ENCODE results near the gene ODF2.
A peak's percentile ranks its signal among the peaks of the same experiment; 100 is the strongest.
"Not testable (repeated sequence)": the region's sequence is repeated elsewhere in the genome, so short reads cannot be mapped to it uniquely, and the experiment has no call there.

ODF2 gene

DNA sequence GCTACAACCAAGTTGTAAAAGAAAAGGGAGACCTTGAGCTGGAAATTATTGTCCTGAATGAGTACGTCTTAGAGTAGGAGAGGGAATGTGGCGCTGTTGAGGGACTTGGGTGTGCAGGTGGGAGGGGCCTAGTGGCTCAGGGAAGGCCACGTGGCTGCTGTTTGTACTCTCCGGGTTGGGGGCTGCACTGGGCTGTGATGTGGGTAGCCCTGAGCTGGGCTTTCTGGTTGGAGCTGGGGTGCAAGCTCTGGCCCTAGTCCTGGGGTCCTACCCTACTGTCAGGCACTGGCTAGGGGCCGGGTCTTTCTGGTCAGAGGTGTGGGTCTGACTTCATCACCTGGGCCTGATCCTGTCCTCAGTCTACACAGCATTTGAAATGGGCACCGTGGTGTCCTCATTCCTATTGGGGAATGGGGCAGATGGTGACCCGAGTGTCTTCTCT is 29.6 kb downstream of the ODF2 start:
- DNase-seq = no peak

DNA sequence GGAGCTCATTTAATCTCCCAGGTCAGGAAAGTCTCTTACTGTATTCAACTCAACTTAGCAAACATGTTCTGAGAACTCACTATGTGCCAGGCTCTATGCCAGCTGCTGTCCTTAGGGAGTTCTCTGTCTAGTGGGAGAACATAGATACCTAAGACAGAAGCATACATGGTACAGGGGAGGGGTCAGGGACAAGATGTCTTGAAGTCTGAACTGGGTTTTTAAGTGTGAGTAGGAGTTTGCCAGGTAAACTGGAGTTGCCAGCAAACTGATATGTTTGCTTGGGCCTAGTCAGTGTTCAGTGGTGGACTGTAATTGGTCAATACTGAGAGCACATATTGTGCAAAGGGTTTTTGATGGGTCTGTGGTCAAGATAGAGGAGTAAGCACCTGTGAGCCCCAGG is 30.4 kb downstream of the ODF2 start:
- no peak for DNase-seq

DNA sequence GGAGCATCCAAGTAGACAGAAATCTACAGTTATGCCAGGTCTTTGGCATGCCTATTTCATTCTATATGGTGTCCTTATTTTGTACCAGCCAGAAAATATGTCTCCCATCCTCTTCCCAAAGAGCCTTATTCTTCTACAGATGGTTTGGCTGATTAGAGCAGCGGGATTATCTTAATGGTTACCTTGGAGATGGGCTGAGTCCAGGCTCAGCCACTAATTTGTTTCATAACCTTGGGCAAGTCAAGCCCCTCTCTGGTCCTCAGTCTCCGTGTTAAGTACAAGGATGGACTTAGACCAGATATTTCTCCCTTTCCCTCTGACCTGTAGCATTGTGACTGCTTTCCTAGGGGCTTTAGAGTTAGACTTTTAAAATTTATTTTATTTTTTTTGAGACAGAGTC is 37.6 kb downstream of the ODF2 start:
- no peak for DNase-seq

DNA sequence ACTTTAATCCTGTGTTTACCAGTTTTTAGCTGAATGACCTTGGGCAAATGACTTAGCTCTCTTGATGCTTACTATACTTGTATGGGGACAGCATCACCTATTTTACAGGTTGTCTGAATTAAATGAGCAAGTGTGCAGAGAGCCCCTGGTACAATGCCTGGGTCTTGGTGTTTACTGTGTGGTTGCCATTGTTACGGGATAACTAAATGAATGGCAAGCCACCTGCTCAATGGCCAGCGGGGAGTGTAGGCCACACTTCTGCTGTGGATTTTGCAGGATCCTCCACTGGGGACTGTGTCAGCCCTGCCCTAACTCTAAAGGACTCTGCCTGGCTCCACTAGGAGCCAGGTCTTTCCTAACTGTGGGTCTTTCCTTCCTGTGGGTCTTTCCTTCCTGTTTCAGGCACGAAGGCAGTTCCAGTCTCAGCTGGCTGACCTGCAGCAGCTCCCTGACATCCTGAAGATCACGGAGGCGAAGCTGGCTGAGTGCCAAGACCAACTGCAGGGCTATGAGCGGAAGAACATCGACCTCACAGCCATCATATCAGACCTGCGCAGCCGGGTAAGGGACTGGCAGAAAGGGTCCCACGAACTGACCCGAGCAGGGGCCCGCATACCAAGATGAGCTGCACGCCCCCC is 38.4 kb downstream of the ODF2 start:
- peak in 1 of 2 donors; percentile 62 for DNase-seq

DNA sequence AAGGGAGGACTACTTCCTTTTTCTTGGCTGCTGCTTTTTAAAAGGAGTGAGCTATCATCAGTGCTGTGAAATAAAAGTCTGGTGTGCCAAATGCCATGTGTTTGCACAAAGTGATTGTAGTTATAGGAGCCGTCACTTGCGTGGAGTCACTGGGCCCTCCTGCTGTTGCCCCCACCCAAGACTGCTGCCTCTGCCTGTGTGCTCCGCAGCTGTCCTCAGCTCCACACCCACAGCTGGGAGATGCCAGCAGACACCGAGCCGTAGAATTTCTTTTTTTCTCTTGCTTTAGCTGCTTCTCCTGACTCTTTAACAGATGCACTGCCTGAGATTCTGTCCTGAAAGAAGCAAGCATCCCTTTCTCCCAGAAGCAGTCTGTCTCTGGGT is 38.9 kb downstream of the ODF2 start:
- DNase-seq = no peak

DNA sequence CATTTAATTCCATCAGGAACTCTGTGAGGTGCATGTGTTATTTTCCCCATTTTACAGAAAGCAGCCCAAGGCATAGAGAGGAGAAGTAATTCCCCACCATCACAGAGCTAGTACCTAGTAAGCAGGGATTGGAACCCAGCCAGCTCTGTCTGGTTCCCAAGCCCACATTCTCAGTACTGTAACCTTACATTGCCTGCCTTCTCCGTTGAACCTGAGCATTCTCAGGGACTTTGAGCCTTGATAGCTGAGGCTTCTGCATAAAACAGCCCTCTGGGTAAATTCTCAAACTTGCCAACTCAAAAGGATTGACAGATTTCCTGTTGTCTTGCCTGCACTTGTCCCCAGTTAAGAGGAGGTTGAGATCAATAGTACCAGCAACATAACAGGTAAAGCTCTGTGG is 39.5 kb downstream of the ODF2 start:
- DNase-seq = no peak

DNA sequence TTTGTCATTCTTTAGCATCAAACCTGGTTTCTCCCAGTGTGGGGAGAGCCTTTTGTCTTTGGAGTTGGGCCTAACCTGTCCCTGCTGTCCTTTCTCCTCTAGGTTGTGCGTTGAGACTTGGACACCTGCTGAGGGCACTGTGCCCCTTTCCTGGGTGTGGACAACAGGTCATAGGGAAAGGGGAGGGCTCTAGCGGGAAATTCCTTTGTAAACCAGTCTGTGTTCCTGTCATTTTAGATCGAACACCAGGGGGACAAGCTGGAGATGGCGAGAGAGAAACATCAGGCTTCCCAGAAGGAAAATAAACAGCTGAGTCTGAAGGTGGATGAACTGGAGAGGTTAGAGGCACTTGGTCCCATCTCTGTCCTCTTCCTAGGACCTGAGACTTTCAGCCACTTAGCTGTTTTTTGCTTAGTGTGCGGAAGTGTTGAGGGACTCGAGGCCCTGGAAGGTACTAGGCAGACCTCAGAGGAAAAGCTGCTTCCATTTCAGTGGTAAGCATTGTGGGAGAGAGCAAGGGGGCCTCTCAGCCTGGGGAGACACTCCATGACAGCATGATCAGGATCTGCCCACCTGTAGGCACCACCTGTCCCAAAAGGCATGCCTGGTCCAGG is 40.1 kb downstream of the ODF2 start:
- no peak for DNase-seq

DNA sequence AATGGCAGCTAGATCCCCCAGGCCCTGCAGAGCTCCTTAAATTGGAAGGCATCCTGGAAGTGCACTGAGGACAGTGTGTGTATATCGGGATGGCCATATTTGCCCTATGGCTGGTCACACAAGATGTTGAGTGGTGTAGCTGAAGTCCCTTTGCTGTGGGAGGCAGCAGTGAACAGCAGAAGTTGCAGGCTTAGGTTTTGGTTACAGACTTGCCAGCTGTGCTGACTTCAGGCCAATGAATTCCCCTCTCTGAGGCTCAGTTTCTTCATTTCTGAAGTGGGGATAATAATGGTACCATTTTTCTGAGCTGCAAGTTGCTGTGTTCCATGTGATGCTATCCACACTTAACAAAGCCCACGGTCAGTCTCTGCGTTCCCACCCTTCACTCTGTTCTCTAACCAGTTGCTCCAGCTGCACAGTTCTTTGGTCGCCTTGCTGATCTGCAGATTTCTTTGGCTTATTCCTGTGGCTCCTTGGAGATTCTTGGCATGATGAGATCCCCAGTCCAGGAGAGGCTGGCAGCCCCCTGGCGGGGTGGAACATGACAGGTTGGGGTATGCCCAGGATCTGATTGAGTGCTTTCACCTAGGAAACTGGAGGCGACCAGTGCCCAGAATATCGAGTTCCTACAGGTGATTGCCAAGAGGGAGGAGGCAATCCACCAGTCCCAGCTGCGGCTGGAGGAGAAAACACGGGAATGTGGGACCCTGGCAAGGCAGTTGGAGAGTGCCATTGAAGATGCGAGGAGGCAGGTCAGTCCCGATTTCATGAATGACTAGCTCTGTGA is 42.2 kb downstream of the ODF2 start:
- DNase-seq = no peak

DNA sequence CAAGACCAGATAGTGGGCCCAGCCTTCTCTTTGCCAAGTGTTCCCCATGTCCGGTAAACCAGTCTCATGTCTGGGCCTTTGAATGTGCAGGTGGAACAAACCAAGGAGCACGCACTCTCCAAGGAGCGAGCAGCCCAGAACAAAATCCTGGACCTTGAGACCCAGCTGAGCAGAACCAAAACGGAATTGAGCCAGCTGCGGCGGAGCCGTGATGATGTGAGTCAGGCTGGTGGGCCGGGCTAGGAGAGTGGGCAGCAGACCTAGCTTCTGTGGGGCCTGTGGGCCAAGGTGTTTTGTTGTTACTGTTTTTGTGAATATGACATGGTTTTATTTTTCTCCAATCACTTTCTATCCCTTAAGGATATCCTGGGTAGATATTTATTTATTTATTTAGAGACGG is 43.1 kb downstream of the ODF2 start:
- DNase-seq = no peak

DNA sequence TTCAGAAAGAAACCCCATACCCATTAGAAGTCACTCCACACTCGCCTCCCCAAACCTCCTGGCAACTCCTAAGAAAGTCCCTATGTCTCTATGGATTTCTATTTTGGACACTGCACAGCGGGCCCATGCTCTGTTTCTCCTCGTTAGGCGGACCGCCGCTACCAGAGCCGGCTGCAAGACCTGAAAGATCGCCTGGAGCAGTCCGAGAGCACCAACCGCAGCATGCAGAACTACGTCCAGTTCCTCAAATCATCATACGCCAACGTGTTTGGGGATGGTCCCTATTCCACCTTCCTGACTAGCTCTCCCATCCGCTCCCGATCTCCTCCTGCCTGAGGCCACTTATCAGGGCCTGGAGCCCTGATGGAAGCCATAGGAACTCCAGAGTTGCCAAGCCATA is 44.1 kb downstream of the ODF2 start:
- DNase-seq = no peak

DNA sequence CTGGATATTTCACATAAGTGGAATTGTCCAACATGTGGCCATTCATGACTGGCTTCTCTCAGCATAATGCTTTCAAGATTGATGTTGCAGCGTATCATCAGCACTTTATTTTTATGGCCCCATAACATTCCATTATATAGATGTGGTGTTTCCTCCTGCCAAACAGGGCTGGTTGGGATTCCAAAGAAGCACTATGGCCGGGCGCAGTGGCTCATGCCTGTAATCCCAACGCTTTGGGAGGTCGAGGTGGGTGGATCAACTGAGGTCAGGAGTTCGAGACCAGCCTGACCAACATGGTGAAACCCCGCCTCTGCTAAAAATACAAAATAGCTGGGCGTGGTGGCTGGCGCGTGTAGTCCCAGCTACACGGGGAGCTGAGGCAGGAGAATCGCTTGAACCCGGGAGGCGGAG is 47.6 kb downstream of the ODF2 start:
- DNase-seq = not testable (repeated sequence)

DNA sequence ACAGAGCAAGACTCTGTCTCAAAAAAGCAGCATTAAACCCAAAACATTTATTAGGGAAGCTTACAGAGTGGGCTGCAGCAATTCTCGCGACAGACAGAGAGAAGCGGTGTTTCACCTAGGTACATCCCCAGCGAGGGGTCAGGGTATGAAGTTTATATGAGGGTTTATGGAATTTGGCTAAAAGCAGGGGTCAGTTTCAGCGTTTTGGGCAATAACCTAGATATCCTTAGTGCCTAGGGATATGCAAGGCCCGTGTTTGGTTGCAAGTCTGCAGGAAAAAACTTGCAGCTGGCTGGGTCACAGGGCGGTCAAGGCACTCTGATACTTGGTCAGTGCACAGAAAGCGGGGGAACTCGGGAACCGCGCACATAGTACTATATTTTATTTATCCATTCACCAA is 48.1 kb downstream of the ODF2 start:
- DNase-seq = no peak

DNA sequence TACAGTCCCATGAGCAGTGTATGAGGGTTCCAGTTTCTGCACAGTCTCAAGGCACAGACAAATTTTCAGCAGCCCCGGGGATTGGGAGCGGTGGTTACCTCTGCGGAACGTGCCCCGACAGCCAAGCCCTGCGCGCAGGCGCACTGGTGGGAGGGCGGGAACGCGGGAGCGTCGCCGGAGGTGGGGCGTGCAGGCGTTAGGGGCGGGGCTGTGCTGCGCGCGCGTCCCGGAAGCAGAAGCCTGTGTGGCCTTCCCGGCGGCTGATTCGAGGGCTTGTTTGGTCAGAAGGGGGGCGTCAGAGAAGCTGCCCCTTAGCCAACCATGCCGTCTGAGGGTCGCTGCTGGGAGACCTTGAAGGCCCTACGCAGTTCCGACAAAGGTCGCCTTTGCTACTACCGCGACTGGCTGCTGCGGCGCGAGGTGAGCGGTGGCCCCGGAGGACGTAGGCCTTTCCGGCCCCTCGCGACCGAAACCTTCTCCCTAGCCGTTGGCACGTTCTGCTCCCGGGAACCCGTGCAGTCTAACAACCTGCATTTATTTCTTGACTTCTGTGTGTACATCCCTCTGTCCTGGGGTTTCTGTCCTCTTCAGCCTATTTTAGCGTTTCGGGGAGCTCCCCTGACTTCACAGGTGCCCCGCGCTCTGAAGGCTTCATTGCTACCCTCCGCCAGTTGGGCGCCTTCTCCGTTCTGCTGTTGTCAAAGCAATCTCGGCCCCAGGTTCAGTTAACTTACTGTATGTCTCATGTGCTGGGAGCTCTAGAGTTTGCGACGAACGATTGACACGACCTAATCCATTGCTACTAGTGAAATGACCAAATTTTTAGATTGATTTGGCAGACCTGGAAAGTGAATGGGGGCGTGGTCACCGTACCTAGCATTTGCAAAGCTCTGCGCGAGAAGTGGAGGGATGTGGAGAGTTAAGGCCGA is 48.9 kb downstream of the ODF2 start, which contains the start of gene GLE1:
GLE1 (plus strand) TSS at position 235 of the 929 bp plus-strand sequence; CDS start at position 322, 87 bp downstream.
- DNase-seq = peak; percentile 82 to 91

DNA sequence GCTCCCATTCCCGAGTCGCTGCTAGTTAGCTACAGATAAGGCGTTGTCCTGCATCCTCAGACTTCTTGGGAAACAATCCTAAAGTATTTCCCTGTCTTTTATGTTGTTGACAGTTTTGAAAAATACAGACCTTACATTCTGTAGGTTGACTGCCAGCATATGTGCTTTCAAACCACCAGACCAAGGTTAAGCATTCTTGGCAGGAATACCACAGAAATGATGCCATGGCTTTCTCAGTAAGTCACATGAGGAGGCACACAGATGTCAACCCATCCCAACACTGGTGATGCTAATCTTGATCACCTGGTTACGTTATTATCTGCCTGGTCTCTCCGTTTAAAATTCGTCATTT is 49.6 kb downstream of the ODF2 start:
- DNase-seq = no peak

DNA sequence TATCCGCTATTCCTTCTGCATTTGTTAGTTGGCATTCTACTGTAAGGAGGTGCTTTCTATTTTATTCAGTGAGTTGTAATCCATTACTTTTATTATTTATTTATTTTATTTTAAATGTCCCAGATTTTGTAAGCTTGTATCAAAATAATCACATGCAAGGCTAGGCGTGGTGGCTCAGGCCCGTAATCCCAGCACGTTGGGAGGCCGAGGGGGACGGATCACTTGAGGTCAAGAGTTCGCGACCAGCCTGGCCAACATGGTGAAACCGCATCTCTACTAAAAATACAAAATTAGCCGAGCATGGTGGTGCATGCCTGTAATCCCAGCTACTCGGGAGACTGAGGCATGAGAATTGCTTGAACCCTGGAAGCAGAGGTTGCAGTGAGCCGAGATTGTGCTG is 50.1 kb downstream of the ODF2 start:
- DNase-seq = not testable (repeated sequence)

DNA sequence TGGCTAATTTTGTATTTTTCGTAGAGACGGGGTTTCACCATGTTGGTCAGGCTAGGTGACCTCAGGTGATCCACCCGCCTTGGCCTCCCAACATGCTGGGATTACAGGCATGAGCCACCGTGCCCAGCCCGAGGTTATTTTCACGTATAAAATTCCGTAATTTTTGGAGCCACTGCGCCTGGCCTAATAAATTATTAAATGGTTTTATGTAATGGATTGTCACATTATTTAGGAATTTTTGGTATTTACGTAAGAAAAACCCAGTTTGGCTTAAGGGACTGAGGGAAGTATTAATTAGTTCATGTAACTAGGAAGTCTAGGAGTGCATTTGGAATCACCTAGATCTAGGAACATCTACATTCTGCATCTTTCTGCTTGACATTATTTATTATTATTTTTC is 57.0 kb downstream of the ODF2 start:
- no peak for DNase-seq

DNA sequence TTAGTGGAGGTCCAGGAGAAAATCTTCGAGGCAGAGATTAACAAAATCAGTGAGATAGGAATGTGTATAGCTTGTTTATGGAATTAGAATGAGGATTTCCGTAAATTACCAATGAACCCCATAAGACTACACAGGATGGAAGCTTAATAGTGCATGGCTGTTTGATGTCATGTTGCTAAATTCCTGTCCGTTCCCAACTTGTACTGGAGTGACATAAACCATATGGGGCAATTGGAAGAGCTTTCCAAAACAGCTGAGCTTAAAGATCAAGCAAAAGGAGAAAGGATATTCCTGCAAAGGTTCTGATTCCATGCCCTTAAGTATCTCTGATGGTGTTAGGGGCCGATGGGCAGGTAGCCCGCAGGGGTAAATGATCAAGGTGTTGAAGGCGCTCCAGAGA is 66.2 kb downstream of the ODF2 start:
- DNase-seq = no peak

DNA sequence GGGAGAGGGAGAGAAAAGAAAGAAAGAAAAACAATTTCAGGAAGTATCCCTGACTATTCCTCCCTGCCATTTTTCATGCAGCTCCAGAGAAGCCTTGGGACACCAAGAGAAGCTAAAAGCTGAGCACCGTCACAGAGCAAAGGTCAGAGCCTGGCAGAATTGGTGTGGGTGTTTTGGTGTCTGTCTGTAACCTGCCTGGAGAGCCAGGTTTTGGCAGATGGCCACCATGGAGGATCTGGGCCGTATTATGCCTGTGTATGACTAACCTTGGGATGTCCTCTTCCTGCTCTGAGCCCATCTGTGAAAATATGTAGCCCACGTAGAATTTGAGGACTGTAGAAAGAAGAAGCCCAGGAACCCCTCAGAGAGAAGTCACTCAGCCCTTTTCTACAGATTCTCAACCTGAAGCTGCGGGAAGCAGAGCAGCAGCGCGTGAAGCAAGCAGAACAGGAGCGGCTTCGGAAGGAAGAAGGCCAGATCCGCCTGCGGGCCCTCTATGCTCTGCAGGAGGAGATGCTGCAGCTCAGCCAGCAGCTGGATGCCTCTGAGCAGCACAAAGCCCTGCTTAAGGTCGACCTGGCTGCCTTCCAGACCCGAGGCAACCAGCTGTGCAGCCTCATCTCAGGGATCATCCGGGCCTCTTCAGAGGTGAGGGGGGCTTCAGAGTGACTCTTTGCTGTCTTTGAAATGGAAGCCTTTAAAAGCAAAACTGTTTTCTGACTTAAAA is 67.6 kb downstream of the ODF2 start:
- DNase-seq = no peak

DNA sequence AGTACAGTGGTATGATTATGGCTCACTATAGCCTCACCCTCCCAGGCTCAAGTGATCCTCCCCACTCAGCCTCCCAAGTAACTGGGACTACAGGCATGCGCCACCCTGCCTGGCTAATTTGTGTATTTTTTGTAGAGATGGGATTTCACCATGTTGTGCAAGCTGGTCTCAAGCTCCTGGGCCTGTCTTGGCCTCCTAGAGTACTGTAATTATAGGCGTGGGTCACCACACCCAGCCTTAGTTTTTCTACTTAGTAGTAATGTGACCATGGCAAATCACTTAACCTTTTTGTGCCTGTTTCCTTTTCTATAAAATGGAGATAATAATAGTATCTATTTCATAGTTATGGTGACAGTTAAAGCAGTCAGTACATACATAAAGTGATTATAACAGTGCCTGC is 70.9 kb downstream of the ODF2 start:
- no peak for DNase-seq

DNA sequence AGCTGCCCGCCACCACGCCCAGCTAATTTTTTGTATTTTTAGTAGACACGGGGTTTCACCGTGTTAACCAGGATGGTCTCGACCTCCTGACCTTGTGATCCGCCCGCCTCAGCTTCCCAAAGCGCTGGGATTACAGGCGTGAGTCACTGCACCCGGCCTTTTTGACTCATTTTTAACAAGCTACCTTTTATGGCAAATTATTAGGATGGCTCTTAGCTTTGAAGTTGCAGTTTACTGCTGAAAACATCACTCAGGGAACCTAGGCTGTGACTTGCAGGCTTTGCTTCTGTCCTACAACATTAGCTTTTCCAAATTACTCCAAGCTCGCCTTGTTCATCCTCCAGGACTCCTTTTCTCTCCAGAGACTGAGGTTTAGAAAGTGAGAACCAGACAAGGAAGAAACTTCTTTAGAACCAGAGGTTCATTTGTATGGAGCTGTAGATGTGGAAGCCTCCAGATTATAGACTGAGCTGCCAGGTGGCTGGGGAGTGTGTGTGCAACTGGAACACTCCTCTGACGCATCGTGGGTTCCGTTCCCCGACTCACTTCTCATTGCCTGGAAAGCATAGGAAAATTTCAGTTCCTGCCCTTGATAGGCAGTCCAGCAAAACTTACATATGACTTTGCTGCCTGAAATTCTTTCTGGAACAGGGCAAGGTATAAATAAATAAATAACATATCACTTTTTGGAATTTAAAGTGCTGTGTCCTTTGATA is 72.8 kb downstream of the ODF2 start:
- no peak for DNase-seq

DNA sequence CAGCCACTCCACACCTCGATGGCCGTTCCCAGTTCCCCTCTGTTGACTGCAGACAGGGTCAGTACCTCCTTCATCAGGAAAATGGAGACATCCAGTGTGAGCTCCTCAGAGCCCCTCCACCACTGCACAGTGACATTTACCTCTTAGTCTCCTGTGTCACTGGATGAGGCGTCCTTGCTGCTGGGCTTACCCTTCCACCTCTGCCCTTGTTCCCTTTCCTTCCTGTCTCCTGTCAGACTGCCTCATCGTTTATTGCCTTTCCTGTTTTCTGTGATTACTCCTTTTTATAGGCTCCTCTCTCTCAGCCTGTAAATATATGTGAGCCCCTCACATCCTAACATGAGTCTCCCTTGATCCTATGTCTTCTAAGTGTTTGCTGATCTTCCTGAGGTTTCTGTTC is 73.4 kb downstream of the ODF2 start:
- DNase-seq = no peak

DNA sequence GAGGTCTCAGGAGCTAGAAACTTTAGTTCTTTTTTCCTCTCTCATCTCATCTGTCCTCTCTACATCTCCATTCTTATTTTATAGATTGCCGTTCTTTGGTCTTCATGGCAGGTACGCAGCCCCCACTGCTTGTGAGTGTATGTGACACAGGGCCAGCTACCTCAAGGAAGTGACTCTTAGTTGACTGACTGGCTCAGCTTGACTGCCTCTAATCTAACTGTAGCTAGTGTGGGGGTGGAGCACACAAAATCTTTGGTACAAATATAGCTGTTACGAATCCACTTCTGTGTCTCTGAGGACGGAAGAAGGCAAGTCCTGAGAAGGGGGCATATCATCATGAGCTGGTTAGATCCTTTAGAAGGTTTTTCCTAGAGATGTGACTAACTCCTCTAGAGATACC is 76.8 kb downstream of the ODF2 start:
- no peak for DNase-seq

Data from bone marrow (tissue), 2 donors.